GM23338 (cell line): ENCODE measurements around the gene ERCC6. TPM values are rescaled to one million over a fixed set of nuclear protein-coding genes. Genes with fewer than 3 reads are reported as not detected.

ENCODE experiments used
- ATAC-seq: fragments of 200-7000 bp; cut with Tn5 transposase; 3 replicates; pipeline ENCODE4 v1.9.1; 2020
- DNase-seq: peaks from one replicate; pipeline ENCODE4 v3.0.0-alpha.2; 2015; ENCODE audit warnings: low spot score
- H2AFZ ChIP-seq: fragments of 200-600 bp; sonication (generic); 2 replicates; pipeline ENCODE4 v1.8.0; 2016; ENCODE audit warnings: antibody characterized with exemption, mild to moderate bottlenecking, moderate library complexity
- H3F3A ChIP-seq: fragments of 200-600 bp; sonication (generic); replicated peaks from 2 replicates; pipeline ENCODE4 v1.8.0; 2017; ENCODE audit warnings: antibody characterized with exemption, mixed run types, low read depth
- H3K27ac ChIP-seq: fragments of 200-600 bp; sonication (generic); 2 replicates; pipeline ENCODE4 v1.6.1; 2016; ENCODE audit warnings: low read depth
- H3K27me3 ChIP-seq: fragments of 200-600 bp; sonication (generic); 2 replicates; pipeline ENCODE4 v1.8.0; 2016; ENCODE audit warnings: mild to moderate bottlenecking, mixed run types, moderate library complexity; ENCODE audit not compliant: insufficient read depth
- H3K36me3 ChIP-seq: fragments of 200-600 bp; sonication (generic); 2 replicates; pipeline ENCODE4 v1.8.0; 2016; ENCODE audit warnings: mild to moderate bottlenecking; ENCODE audit not compliant: insufficient read depth
- H3K4me1 ChIP-seq: fragments of 200-600 bp; sonication (generic); 2 replicates; pipeline ENCODE4 v1.8.0; 2016; ENCODE audit warnings: mild to moderate bottlenecking, moderate library complexity; ENCODE audit not compliant: insufficient read depth
- H3K4me2 ChIP-seq: fragments of 200-600 bp; sonication (generic); 2 replicates; pipeline ENCODE4 v1.7.1; 2017; ENCODE audit warnings: mixed run types
- H3K4me3 ChIP-seq: fragments of 200-600 bp; sonication (generic); 2 replicates; pipeline ENCODE4 v1.6.1; 2016; ENCODE audit warnings: mixed run types
- H3K79me2 ChIP-seq: fragments of 200-600 bp; sonication (generic); replicated peaks from 2 replicates; pipeline ENCODE4 v1.8.0; 2017; ENCODE audit warnings: mild to moderate bottlenecking; ENCODE audit not compliant: insufficient read depth
- H3K9me2 ChIP-seq: fragments of 200-600 bp; sonication (generic); 2 replicates; pipeline ENCODE4 v1.8.0; 2017; ENCODE audit not compliant: insufficient read depth
- H4K20me1 ChIP-seq: fragments of 200-600 bp; sonication (generic); replicated peaks from 2 replicates; pipeline ENCODE4 v1.8.0; 2017; ENCODE audit warnings: mild to moderate bottlenecking; ENCODE audit not compliant: insufficient read depth
- H3K27ac Mint-ChIP-seq: 2 replicates; pipeline ENCODE4 v1.8.0; 2020; ENCODE audit warnings: inconsistent platforms, mild to moderate bottlenecking, moderate library complexity, mixed read lengths
- H3K27me3 Mint-ChIP-seq: 3 replicates; pipeline ENCODE4 v1.8.0; 2022; ENCODE audit warnings: low read depth, mild to moderate bottlenecking, moderate library complexity, mixed read lengths, inconsistent platforms; ENCODE audit not compliant: insufficient read depth, poor library complexity
- H3K36me3 Mint-ChIP-seq: 3 replicates; pipeline ENCODE4 v1.8.0; 2021; ENCODE audit warnings: low read depth, mild to moderate bottlenecking, inconsistent platforms, moderate library complexity, mixed read lengths
- H3K4me1 Mint-ChIP-seq: 3 replicates; pipeline ENCODE4 v1.8.0; 2020; ENCODE audit warnings: mild to moderate bottlenecking, inconsistent platforms, mixed read lengths
- H3K4me3 Mint-ChIP-seq: 3 replicates; pipeline ENCODE4 v1.8.0; 2021; ENCODE audit warnings: moderate library complexity, mild to moderate bottlenecking, inconsistent platforms, mixed read lengths
- H3K9me3 Mint-ChIP-seq: 3 replicates; pipeline ENCODE4 v1.8.0; 2020; ENCODE audit warnings: moderate library complexity, mild to moderate bottlenecking, inconsistent platforms, mixed read lengths
- CREB1 ChIP-seq: fragments of 250-450 bp; sonication (Bioruptor Pico); IDR thresholded peaks from 2 replicates; pipeline ENCODE4 v1.5.0; 2020; ENCODE audit warnings: low read depth, mild to moderate bottlenecking, moderate library complexity
- EZH2 ChIP-seq: fragments of 200-600 bp; sonication (generic); IDR thresholded peaks from one replicate; pipeline ENCODE4 v1.8.0; 2017; ENCODE audit warnings: antibody characterized with exemption, mild to moderate bottlenecking, low read depth; ENCODE audit not compliant: unreplicated experiment
- EZH2phosphoT487 ChIP-seq: fragments of 200-600 bp; sonication (generic); IDR thresholded peaks from one replicate; pipeline ENCODE4 v1.8.1; 2018; ENCODE audit warnings: antibody characterized with exemption; ENCODE audit not compliant: unreplicated experiment
- JUNB ChIP-seq: IDR thresholded peaks from one replicate; pipeline ENCODE4 v1.6.1; 2016; ENCODE audit warnings: antibody characterized with exemption; ENCODE audit not compliant: unreplicated experiment
- NANOG ChIP-seq: IDR thresholded peaks from 2 replicates; pipeline ENCODE4 v1.6.1; 2016; ENCODE audit warnings: antibody characterized with exemption, borderline replicate concordance
- STAT1 ChIP-seq: IDR thresholded peaks from one replicate; pipeline ENCODE4 v1.6.1; 2016; ENCODE audit warnings: antibody characterized with exemption; ENCODE audit not compliant: unreplicated experiment
- polyA plus RNA-seq: library from polyadenylated mRNA; unstranded; fragments of >200 nt; fragmentation: Nextera tagmentation; extraction: Ambion mirVana; gene quantifications from 2 replicates; pipeline ENCODE4 v1.2.1, GENCODE V29; 2016
- total RNA-seq: library from RNA; depleted of rRNA; stranded (reverse); fragments of >200 nt; shearing (Covaris generic); gene quantifications from 2 replicates; pipeline ENCODE4 v1.2.3, GENCODE V29; 2014
- TF ChIP-seq, protein P1 (sequence below): fragments of 250-450 bp; sonication (Bioruptor Pico); IDR thresholded peaks from 2 replicates; pipeline ENCODE4 v1.5.0; 2020; ENCODE audit warnings: mild to moderate bottlenecking, moderate library complexity
- TF ChIP-seq, protein P2 (sequence below): IDR thresholded peaks from 2 replicates; pipeline ENCODE4 v1.6.1; 2016; ENCODE audit warnings: antibody characterized with exemption

Gene ERCC6
- total and polyA plus RNA-seq, 2 experiments from 2014 or later = 2.5 to 13.8 TPM

DNA sequence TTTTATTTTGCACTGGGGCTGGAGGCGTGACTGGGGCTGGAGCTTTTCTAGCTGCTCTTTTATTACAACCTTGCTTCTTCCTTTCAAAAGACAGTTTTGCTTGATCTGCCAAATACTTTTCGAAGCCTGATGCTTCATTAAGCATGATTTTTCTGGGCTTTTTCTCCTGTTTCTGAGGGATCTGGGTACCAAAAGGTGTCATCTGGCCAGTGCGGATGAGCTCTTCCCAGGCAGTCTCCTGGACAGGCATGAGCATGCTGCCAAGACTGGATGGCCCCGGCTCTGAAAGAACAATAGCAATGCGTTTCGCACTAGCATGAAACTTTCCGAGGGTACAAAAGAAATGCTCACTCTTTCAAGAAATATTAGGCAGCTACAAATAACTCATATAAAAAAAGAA, 14.4 kb downstream of the ERCC6 start (continued):
- TF ChIP-seq, protein P1, sequence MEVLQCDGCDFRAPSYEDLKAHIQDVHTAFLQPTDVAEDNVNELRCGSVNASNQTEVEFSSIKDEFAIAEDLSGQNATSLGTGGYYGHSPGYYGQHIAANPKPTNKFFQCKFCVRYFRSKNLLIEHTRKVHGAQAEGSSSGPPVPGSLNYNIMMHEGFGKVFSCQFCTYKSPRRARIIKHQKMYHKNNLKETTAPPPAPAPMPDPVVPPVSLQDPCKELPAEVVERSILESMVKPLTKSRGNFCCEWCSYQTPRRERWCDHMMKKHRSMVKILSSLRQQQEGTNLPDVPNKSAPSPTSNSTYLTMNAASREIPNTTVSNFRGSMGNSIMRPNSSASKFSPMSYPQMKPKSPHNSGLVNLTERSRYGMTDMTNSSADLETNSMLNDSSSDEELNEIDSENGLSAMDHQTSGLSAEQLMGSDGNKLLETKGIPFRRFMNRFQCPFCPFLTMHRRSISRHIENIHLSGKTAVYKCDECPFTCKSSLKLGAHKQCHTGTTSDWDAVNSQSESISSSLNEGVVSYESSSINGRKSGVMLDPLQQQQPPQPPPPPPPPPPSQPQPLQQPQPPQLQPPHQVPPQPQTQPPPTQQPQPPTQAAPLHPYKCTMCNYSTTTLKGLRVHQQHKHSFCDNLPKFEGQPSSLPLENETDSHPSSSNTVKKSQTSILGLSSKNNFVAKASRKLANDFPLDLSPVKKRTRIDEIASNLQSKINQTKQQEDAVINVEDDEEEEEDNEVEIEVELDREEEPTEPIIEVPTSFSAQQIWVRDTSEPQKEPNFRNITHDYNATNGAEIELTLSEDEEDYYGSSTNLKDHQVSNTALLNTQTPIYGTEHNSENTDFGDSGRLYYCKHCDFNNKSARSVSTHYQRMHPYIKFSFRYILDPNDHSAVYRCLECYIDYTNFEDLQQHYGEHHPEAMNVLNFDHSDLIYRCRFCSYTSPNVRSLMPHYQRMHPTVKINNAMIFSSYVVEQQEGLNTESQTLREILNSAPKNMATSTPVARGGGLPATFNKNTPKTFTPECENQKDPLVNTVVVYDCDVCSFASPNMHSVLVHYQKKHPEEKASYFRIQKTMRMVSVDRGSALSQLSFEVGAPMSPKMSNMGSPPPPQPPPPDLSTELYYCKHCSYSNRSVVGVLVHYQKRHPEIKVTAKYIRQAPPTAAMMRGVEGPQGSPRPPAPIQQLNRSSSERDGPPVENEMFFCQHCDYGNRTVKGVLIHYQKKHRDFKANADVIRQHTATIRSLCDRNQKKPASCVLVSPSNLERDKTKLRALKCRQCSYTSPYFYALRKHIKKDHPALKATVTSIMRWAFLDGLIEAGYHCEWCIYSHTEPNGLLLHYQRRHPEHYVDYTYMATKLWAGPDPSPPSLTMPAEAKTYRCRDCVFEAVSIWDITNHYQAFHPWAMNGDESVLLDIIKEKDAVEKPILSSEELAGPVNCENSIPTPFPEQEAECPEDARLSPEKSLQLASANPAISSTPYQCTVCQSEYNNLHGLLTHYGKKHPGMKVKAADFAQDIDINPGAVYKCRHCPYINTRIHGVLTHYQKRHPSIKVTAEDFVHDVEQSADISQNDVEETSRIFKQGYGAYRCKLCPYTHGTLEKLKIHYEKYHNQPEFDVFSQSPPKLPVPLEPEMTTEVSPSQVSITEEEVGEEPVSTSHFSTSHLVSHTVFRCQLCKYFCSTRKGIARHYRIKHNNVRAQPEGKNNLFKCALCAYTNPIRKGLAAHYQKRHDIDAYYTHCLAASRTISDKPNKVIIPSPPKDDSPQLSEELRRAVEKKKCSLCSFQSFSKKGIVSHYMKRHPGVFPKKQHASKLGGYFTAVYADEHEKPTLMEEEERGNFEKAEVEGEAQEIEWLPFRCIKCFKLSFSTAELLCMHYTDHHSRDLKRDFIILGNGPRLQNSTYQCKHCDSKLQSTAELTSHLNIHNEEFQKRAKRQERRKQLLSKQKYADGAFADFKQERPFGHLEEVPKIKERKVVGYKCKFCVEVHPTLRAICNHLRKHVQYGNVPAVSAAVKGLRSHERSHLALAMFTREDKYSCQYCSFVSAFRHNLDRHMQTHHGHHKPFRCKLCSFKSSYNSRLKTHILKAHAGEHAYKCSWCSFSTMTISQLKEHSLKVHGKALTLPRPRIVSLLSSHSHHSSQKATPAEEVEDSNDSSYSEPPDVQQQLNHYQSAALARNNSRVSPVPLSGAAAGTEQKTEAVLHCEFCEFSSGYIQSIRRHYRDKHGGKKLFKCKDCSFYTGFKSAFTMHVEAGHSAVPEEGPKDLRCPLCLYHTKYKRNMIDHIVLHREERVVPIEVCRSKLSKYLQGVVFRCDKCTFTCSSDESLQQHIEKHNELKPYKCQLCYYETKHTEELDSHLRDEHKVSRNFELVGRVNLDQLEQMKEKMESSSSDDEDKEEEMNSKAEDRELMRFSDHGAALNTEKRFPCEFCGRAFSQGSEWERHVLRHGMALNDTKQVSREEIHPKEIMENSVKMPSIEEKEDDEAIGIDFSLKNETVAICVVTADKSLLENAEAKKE (CRISPR knock-in tag) = no peak
- TF ChIP-seq, protein P2, sequence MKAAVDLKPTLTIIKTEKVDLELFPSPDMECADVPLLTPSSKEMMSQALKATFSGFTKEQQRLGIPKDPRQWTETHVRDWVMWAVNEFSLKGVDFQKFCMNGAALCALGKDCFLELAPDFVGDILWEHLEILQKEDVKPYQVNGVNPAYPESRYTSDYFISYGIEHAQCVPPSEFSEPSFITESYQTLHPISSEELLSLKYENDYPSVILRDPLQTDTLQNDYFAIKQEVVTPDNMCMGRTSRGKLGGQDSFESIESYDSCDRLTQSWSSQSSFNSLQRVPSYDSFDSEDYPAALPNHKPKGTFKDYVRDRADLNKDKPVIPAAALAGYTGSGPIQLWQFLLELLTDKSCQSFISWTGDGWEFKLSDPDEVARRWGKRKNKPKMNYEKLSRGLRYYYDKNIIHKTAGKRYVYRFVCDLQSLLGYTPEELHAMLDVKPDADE = no peak
- TF ChIP-seq STAT1 (no peak), NANOG (no peak), EZH2phosphoT487 (no peak), EZH2 (no peak), CREB1 (CRISPR knock-in tag) (no peak)

- H3K79me2 ChIP-seq = no peaks in the 10 kb centered on the region
- ATAC-seq (no peak), DNase-seq (no peak)
- peaks cover 13% of the 10 kb centered on the region for H3K4me1 ChIP-seq
- Mint-ChIP-seq H3K4me3 (no peak overlapping the region), H3K27me3 (peaks cover 2% of the 10 kb centered on the region), H3K4me1 (peaks cover 19% of the 10 kb centered on the region), H3K27ac (no peak overlapping the region), H3K9me3 (no peaks in the 10 kb centered on the region), H3K36me3 (peaks cover 18% of the 10 kb centered on the region)
- peaks cover 3% of the 10 kb centered on the region for H4K20me1 ChIP-seq
- H3K27ac ChIP-seq = no peak overlapping the region
- H2AFZ ChIP-seq = no peak overlapping the region
- H3K36me3 ChIP-seq = no peaks in the 10 kb centered on the region
- H3K9me2 ChIP-seq = no peaks in the 10 kb centered on the region
- H3K4me3 ChIP-seq = no peak overlapping the region
- H3F3A ChIP-seq = no peaks in the 10 kb centered on the region
- no peaks in the 10 kb centered on the region for H3K27me3 ChIP-seq
- peak overlapping the region; percentile 46; the same call in 1 of the 2 replicates for H3K4me2 ChIP-seq
- no peak for TF ChIP-seq NANOG
- no peak for TF ChIP-seq JUNB
Measured at GRCh38 chr10:49523301-49523700, 15.6 kb downstream of the ERCC6 start.
